COR-L47 (cell line): Measurements from ENCODE around the gene SELENOK.

Experiments
- DNase-seq: peaks from one replicate; lab custom pipeline; 2025; lab: John Stamatoyannopoulos, UW

The SELENOK gene

DNA sequence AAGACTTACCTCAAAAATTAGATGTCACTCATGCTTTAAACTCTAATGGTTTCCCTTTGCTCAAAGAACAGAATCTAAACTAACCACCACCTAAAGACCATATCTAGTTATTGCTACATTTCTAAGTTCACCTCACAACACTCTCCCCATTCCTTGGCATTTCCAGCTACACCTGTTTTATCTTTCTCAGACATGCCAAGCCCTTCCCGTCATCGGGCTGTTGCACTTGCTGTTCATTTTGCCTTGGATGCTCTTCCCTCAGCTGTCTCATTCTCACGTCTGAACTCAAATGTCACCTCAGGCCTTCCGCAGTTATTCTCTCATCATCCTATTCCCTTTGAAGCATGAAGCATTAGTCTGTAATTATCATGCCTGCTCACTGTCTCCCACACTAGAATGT, 8.7 kb downstream of the SELENOK start:
- DNase-seq = no peak

- DNase-seq = peak; percentile 55
These were observed 9.7 kb downstream of the SELENOK start, which contains the start of gene ACTR8 for GRCh38 chr3:53881691-53882593. Gene ACTR8, minus strand, starts transcription at chr3:53882152. Its CDS starts 51 bp downstream, at chr3:53882101.

- DNase-seq = no peak
These were observed 11.0 kb downstream of the SELENOK start for GRCh38 chr3:53880396-53881345.

DNA sequence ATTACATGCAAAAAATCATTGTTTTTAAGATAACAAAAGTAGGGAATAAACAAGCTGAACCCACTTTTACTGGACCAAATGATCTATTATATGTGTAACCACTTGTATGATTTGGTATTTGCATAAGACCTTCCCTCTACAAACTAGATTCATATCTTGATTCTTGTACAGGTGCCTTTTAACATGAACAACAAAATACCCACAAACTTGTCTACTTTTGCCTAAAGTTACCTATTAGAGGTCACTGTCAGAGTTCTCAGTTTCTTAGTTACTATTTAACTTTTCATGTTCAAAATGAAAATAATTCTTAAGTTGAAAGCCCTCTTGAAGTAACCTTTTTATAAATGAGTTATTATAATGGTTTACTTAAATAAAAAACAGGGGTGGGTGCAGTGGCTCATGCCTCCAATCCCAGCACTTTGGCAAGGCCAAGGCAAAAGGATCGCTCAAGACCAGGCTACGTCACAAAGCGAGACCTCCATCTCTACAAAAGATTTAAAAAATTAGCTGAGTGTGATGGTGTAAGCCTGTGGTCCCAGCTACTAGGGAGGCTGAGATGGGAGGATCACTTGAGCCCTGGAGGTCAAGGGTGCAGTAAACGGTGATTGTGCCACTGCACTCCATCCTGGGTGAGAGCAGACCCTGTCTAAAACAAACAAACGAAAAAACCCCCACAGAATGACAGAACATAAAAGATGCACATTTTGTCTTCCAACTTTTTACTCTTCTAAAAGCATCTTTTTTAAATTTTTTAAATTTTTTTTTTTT, 25.7 kb downstream of the SELENOK start:
- DNase-seq = no peak

GRCh38 chr3:53863145-53863544, 28.5 kb downstream of the SELENOK start:
- no peak for DNase-seq

GRCh38 chr3:53862241-53862640, 29.4 kb downstream of the SELENOK start:
- DNase-seq = no peak

GRCh38 chr3:53860196-53860595, 31.5 kb downstream of the SELENOK start:
- DNase-seq = no peak

GRCh38 chr3:53859178-53859577, 32.5 kb downstream of the SELENOK start:
- no peak for DNase-seq

- no peak for DNase-seq
These were observed 33.4 kb downstream of the SELENOK start for GRCh38 chr3:53858096-53858741.

DNA sequence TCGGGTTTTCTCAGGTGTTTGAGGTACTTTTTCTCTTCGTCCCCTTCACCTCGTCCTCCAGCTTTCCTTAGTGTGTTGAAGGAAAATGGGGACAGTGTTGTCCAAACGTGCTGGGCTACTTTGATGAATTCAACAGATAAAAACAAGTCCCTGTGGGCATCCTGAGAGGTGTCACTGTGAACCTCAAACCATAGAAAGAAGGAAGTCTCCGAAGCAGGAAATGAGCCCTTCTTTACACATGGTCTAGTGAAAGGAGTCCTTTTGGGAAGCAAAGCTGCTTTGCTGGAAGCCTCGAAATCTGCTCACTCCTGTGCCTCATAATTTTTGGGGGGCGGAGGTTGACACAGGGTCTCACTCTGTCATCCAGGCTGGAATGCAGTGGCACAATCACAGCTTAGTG, 34.7 kb downstream of the SELENOK start:
- no peak for DNase-seq

DNA sequence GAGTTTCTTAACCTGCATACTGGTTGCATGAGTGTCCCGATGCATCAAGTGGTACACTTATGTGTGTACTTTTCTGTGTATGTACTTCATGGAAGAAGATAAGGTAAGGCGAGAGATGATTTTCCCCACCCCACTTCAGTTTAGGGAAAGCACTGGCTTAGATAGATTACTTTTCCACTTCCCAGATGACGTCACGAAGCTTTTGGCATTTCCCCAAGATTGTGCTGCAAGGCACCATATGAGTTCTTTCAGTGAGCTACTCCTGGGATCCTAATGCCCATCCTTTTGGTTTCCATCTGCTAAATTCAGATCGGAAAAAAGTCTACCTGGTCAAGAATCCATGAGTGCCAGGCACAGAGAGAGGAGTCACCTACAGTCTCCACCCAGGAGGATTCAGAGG, 40.8 kb downstream of the SELENOK start:
- no peak for DNase-seq

DNA sequence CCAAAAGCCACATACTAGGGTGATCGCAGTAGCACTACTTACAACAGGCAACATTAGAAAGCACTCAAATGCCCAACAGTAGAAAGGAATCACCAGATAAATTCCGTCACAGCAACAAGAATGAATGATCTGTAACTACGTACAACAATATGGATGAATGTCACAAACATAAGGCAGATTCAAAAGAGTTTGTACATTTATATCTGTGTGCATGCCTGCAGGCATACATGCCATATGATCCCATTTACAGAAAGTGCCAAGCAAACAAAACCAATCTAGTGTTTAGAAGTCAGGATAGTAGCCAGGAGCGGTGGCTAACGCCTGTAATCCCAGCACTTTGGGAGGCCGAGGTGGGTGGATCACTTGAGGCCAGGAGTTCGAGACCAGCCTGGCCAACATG, 41.7 kb downstream of the SELENOK start:
- DNase-seq = no peak

DNA sequence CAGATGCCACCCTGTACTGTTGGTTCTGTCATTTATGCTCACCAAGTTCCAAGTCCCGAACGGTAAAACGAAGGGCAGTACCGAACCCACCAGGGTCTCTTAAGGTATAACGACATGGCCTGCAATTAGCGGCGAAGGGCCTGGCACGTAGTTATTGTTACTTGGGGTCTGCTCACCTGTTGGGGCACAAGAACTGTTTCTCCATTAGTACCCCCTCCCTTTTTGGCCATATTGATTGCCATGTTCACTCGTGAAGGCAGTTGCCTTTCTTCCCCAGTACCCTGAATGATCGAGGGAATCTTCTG, 44.9 kb downstream of the SELENOK start:
- no peak for DNase-seq

- DNase-seq = peak; percentile 34
These were observed 45.4 kb downstream of the SELENOK start, which contains the start of the genes CHDH and IL17RB for GRCh38 chr3:53846134-53846850. Gene CHDH, minus strand, starts transcription at chr3:53846419. Its CDS starts 22,411 bp downstream, at chr3:53824008. Gene IL17RB, plus strand, starts transcription at chr3:53846568. Its CDS starts 21 bp downstream, at chr3:53846589.

DNA sequence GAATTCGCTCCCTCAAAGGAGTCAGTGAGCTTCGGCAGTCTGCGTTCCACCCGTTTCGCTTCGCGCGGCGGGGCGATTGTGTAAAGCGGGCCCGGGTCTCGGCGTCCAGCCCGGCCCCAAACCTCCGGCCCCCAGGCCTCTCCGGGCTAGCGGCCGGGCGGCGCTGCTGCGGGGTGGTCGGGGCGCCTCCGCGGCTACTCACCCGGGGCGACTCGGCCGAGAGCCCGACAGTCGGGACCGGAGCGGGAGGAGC, 45.9 kb downstream of the SELENOK start:
- DNase-seq = no peak

DNA sequence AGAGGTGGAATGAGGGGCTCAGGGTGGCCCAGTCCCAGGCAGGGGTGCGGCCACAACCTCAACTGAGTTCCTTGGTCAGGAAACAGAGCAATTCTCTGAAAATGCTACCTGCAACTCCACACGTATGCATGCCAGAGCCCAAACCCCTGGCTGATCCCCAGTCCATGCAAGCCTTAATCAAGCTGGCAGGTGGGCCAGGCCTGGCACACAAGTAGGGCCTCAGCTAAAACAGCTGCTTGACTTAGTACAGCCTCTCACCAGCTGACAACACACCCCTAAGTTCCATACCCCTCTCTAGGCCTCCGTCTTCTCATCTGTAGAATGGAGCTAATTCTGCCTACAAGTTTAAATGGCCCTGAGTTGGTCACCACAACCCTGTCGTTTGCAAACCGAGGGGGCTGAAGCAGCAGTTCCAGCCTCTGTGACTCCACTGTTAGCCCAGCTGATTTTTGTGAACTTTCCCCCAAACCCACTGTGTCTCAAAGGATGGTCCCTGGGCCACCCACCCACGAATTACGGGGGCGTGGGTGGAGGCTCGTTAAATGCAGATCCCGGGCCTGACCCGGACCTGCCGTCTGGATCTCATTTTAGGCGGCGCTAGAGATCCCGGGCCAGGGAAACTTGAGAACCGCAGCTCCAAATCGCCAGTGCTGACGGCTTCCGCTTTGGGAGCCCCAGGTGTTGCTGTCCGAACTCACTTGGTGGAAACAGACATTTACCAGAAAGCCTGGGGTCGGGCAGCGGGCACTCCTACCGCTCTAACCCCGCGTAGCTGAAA, 46.4 kb downstream of the SELENOK start:
- DNase-seq = peak; percentile 2

- no peak for DNase-seq
These were observed 47.2 kb downstream of the SELENOK start for GRCh38 chr3:53844262-53845102.

DNA sequence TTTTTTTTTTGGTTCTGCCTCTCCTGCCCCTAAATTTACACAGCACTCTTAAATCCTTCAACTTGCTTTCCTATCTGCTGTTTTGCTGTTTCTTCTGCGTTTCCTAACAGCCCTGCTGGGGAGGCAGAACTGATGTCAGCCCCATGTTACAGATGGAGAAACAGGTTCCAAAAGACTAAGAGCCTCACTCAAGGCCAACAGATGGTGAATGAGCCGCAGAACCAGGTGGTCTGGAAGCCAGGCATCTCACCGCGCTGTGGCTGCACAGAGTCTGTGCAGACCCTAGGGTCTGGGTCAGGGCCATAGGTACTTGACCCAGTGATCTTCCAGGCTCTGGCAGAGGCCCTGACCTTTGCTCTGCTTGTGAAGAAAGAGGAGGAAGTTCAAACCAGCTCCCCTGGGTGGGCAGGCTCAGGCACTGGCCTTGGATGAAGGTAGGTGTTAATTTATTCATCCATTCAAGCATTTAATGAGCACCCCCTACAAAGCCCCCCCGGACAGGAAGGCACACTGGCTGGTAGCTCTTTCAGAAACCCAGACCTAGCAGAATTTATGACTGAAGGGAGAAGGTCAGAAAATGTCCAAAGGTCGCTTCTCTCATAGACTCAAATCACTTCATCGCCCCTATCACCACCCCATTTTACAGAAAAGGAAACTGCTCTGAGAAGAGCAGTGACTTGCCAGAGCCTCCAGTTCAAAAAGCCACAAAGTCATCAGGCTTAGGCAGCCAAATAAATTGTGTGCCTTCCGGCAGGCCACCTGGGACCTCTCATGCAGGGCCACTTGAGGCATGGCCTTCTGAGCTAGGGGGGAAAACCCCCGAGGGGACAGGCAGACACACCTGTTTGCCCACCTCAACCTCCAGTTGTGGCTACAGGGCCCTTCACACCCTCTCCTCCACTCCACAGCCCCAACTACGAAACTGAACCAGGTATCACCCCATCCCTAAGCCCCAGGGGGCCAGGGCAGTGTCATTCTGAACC, 48.2 kb downstream of the SELENOK start:
- DNase-seq = no peak
